Upper lobe of right lung (tissue), 1 donor: Measurements from ENCODE around the gene ADAMTS20. TPM values are rescaled to one million over a fixed set of nuclear protein-coding genes. Genes with fewer than 3 reads are reported as not detected.

Experiments used
- ATAC-seq: fragments of 200-7000 bp; cut with Tn5 transposase; one replicate; pipeline ENCODE4 v1.9.1; 2020; ENCODE audit warnings: mild to moderate bottlenecking, moderate library complexity
- DNase-seq: peaks from one replicate; pipeline ENCODE4 v3.0.0-alpha.2; 2020
- H3K27ac ChIP-seq: fragments of 200-600 bp; one replicate; pipeline ENCODE4 v1.8.0; 2022
- H3K27me3 ChIP-seq: fragments of 200-600 bp; one replicate; pipeline ENCODE4 v1.8.0; 2022; ENCODE audit warnings: mild to moderate bottlenecking
- H3K36me3 ChIP-seq: fragments of 200-600 bp; one replicate; pipeline ENCODE4 v1.8.0; 2022
- H3K4me1 ChIP-seq: fragments of 200-600 bp; one replicate; pipeline ENCODE4 v1.8.0; 2022
- H3K4me3 ChIP-seq: fragments of 200-600 bp; one replicate; pipeline ENCODE4 v1.8.0; 2022; ENCODE audit warnings: mild to moderate bottlenecking
- H3K9me3 ChIP-seq: fragments of 200-600 bp; one replicate; pipeline ENCODE4 v1.8.0; 2022
- intact Hi-C: fragments of 100-400 bp; cut with DNase I; formaldehyde crosslinking; loops from one replicate; pipeline ENCODE4 v1.11.0; 2022
- total RNA-seq: library from RNA; stranded (reverse); fragmentation: NEBNext Ultra II Directional; extraction: Animal tissue kit (Norgen Biotek cat#: 25700); gene quantifications from one replicate; pipeline ENCODE4 v1.2.1, GENCODE V29; 2021
- TF ChIP-seq, protein P1 (sequence below): fragments of 200-600 bp; IDR thresholded peaks from one replicate; pipeline ENCODE4 v1.8.0; 2022; ENCODE audit warnings: antibody characterized with exemption
- donor health status: DM: no; HTN: yes; CAD: no; lungs with severe emphysema.

The ADAMTS20 gene
- total RNA-seq, 1 donor from 2014 or later: not detected

DNA sequence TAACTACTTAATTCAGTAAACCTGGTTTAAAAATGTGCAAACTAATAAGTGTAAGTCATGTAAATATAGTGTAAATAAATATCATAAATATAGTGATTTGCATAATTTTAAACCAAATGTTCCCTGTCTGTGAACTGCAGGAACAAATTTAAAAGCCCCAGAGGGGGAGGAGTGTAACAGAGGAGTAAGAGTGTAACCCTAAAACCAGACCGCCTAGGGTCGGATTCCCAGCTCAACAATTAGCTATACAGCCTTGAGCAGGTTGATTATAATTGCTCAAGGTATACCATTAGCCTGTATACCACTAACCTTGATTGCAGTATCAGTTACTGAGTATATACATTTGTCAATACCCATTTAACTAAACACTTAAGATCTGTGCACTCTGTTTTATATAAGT, 218.4 kb downstream of the ADAMTS20 start:
- ATAC-seq (no peak), DNase-seq (no peak)
- Histone ChIP-seq H3K36me3 (no peaks in the 10 kb centered on the region), H3K27me3 (no peaks in the 10 kb centered on the region), H3K9me3 (no peaks in the 10 kb centered on the region), H3K27ac (no peak overlapping the region), H3K4me1 (peaks cover 2% of the 10 kb centered on the region), H3K4me3 (no peak overlapping the region)
- intact Hi-C loops: no loop called here
- TF ChIP-seq, protein P1, sequence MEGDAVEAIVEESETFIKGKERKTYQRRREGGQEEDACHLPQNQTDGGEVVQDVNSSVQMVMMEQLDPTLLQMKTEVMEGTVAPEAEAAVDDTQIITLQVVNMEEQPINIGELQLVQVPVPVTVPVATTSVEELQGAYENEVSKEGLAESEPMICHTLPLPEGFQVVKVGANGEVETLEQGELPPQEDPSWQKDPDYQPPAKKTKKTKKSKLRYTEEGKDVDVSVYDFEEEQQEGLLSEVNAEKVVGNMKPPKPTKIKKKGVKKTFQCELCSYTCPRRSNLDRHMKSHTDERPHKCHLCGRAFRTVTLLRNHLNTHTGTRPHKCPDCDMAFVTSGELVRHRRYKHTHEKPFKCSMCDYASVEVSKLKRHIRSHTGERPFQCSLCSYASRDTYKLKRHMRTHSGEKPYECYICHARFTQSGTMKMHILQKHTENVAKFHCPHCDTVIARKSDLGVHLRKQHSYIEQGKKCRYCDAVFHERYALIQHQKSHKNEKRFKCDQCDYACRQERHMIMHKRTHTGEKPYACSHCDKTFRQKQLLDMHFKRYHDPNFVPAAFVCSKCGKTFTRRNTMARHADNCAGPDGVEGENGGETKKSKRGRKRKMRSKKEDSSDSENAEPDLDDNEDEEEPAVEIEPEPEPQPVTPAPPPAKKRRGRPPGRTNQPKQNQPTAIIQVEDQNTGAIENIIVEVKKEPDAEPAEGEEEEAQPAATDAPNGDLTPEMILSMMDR: no peak

DNA sequence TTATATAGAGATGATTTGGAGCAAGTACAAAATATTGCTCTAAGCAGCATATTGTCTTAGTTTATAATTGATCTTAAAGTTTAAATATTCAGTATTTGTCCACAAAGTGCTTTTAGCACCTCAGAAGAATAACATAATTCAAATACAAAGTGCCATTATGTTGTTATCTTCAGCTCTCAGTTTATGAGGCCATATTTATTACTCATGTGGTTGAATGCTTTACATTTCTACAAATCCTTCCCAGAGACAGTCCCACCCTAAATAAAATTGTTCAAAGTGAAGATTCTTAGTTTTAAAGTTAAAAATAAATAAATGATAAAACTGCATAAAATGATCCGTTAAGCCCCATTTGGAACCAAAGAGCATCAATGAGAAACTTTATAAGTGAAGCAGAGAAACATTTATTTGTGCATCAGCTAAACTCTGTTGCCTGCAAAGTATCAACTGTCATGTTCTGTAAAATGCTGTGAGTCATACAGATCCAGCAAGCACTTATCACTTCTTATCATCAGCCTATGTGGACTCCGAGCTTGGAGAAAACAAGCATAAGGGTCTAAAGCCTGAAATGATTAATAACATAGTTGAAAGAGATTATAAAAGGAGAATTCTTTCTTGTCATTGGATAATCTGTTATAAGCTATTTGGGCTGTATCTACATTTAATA, 218.9 kb downstream of the ADAMTS20 start:
- Histone ChIP-seq H3K27me3 (no peaks in the 10 kb centered on the region), H3K36me3 (no peaks in the 10 kb centered on the region), H3K4me1 (no peaks in the 10 kb centered on the region), H3K27ac (no peak overlapping the region), H3K9me3 (no peaks in the 10 kb centered on the region), H3K4me3 (no peak overlapping the region)
- TF ChIP-seq, protein P1: no peak
- ATAC-seq (no peak), DNase-seq (no peak)
- intact Hi-C loops: no loop called here

DNA sequence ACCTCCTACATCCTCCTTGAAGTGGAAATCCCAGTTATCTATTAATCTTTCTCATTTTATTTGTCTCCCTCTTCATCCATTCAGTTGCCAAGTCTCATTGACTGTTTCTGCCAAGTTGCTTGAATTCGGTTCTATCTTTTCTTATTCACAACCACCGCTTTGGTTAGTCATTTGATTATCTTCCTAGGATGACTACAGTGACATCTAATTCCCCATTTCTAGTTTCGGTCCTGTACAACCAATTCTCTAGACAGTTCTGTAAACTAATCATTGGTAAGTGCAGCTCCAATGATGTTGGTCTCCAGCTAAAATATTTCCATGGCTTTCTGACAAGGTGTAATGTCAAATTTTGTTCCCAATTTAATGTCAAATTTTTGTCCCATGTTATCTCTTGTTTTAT, 220.1 kb downstream of the ADAMTS20 start:
- Histone ChIP-seq H3K4me3 (no peak overlapping the region), H3K27ac (no peak overlapping the region), H3K9me3 (no peaks in the 10 kb centered on the region), H3K36me3 (no peaks in the 10 kb centered on the region), H3K27me3 (no peaks in the 10 kb centered on the region), H3K4me1 (no peaks in the 10 kb centered on the region)
- ATAC-seq (no peak), DNase-seq (no peak)
- TF ChIP-seq, protein P1: no peak
- intact Hi-C loops: no loop called here

DNA sequence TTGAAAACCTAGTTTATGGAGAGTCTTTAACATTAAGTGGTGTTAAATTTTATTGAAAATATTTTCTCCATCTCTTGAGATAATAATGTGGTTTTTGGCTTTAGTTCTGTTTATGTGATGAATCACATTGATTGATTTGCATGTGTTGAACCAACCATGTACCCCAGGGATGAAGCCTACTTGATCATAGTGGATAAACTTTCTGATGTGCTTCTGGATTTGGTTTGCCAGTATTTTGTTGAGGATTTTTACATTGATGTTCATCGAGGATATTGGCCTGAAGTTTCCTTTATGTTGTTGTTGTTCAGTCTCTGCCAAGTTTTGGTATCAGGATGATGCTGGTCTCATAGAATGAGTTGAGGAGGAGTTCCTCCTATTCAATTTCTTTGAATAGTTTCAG, 222.6 kb downstream of the ADAMTS20 start:
- H3K27ac ChIP-seq: no peak overlapping the region
- no peaks in the 10 kb centered on the region for H3K36me3 ChIP-seq
- TF ChIP-seq, protein P1: no peak
- DNase-seq (no peak), ATAC-seq (no peak)
- no peaks in the 10 kb centered on the region for H3K9me3 ChIP-seq
- intact Hi-C loops: no loop called here
- no peaks in the 10 kb centered on the region for H3K27me3 ChIP-seq
- no peaks in the 10 kb centered on the region for H3K4me1 ChIP-seq
- H3K4me3 ChIP-seq: no peak overlapping the region

DNA sequence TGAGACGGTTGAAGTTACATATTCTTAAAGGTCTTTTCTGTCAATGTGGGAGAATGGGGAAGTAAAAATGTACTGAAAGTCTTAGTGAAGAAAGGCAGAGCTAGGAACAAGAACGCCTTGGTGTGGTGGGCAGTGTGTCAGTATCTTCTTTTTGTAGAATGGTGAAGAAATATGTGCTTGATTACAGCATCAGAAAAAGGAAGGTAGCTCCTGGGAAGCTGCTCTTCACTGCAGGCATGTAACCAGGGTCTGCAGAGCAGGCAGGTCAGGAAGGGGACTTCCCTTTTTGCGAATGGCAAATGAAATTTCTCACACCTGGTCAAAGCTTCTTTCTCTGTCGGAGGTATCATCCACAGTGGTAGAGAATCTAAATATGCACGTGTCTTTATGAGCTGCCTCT, 226.2 kb downstream of the ADAMTS20 start:
- no peaks in the 10 kb centered on the region for H3K4me1 ChIP-seq
- no peaks in the 10 kb centered on the region for H3K9me3 ChIP-seq
- no peaks in the 10 kb centered on the region for H3K36me3 ChIP-seq
- intact Hi-C loops: no loop called here
- ATAC-seq (no peak), DNase-seq (no peak)
- no peak overlapping the region for H3K4me3 ChIP-seq
- TF ChIP-seq, protein P1: no peak
- H3K27ac ChIP-seq: no peak overlapping the region
- no peaks in the 10 kb centered on the region for H3K27me3 ChIP-seq

DNA sequence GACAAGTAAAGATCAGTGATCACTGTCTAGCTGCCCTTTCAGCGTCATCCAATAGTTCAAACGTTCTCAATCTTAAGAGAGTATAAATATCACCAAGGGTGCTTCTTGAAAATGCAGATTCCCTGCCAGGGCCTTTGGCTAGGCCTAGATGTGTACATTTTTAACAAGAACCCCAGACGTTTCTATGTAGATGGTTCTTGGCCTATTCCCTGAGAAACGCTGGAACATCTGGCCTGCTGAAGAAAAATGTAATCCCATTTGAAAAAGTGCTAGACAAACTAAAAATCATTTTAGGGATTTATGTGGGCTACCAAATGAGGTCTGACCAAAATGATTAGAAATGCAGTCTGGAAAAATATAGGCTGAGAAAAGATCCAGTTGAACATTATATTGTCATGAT, 231.7 kb downstream of the ADAMTS20 start:
- DNase-seq: no peak
- Histone ChIP-seq H3K27ac (no peak overlapping the region), H3K27me3 (no peaks in the 10 kb centered on the region), H3K9me3 (no peaks in the 10 kb centered on the region), H3K36me3 (no peaks in the 10 kb centered on the region), H3K4me3 (no peak overlapping the region), H3K4me1 (no peaks in the 10 kb centered on the region)
- ATAC-seq: no peak
- intact Hi-C loops: no loop called here
- TF ChIP-seq, protein P1: no peak
